HG02938 (cell line): ENCODE results near the gene HSD17B1.

Source experiments
- ATAC-seq: cut with Tn5 transposase; IDR thresholded peaks from one replicate; pipeline ENCODE4 v1.9.1; 2021; ENCODE audit warnings: mild to moderate bottlenecking, moderate library complexity; ENCODE audit not compliant: unreplicated experiment

HSD17B1 gene

DNA sequence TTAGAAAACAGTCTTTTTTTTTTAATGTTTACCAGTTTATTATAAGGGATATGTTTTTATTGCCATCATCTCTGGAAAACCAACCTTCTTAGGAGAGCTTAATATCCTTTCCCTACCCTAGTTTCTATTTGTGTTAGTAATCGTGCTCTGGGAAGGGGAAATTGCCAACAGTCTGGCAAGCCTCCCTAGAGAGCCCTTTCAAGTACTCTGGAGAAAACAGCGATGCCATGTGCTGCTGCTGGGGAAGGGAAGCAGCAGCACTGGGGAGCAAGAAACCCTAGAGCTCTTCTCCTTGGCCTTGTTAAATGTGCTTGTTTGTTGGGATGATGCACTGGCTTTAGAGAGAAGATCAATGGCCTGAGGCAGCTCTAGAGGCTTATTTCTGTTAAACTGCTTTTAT, 46.2 kb downstream of the HSD17B1 start:
- no peak for ATAC-seq

GRCh38 chr17:42603318-42603717, 50.6 kb downstream of the HSD17B1 start:
- no peak for ATAC-seq
